ENCODE data around the gene DLG2.
"Not testable (repeated sequence)": the region's sequence is repeated elsewhere in the genome, so short reads cannot be mapped to it uniquely, and the experiment has no call there.

DLG2 gene

DNA sequence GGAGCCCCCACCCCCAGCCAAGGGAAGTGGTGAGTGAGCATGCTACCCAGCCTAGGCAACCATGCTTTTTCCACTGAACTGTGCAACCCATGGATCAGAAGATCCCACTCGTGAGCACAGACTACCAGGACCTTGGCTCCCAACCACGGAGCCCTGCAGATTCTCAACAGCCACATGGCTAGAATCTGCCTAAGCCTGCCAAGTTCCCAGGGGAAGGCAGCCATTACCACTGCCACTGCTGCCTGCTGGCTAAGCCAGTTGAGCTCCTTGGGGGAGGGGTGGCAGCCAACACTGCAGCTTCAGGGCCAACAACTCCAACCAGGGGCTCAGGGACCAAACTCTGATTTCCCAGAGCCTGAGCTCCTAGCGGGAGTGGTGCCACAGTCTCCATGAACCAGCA lies 195.8 kb downstream of the DLG2 start:
- DNase-seq: no peak

DNA sequence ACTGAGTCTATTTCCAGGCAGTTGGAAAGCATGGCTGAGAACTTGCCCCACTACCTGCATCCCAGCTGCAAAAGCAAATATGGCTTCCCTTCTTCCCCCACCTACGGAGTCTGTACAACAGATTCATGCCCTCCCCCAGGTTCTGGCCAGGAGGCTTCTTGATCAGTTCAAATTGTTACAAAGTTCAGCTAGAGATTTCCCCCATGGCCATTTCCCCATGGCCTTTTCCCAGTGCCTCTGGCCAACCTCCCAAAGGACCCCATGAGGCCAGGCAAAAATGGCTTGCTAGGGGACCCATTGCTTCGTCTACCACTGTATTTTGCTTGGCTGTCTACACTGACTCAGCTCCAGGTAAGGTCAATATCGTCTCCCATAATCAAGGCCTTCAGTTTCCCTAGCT lies 203.3 kb downstream of the DLG2 start:
- DNase-seq: no peak

DNA sequence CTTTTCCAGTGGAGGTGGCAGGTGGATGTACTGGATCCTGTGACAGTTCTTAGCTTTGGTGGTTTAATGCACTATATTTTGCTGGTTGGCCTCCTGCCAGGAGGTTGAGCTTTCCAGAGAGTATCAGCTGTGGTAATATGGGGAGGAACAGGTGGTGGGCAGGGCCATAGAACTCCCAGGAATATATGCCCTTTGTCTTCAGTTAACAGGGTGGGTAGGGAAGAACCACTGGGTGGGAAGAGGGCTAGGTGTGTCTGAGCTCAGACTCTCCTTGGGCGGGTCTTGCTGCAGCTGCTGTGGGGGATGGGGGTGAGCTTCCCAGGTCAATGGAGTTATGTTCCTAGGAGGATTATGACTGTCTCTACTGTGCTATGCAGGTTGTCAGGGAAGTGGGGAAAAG lies 203.8 kb downstream of the DLG2 start:
- no peak for DNase-seq

- no peak for DNase-seq
Observed at GRCh38 chr11:85414175-85414574, 213.0 kb downstream of the DLG2 start.

GRCh38 chr11:85407648-85408047 lies 219.5 kb downstream of the DLG2 start:
- DNase-seq: no peak

DNA sequence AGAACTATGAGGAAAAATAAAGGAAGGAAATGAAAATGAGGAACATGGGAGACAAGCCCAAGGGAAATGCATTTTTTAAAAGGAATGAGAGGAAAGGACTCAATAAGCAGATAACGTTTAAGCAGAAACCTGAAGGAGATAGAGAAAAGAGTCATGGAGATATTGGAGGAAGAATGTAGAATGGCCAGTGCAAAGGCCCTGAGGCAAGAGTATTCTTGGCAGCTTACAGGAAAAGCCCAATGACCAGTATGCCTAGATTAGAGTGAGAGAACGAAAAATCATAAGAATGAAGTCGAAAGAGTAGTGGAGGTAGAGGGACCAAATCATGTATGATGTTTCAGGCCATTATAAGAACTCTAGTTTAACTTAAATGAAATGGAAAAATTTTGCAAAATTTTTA lies 220.3 kb downstream of the DLG2 start:
- DNase-seq: no peak

DNA sequence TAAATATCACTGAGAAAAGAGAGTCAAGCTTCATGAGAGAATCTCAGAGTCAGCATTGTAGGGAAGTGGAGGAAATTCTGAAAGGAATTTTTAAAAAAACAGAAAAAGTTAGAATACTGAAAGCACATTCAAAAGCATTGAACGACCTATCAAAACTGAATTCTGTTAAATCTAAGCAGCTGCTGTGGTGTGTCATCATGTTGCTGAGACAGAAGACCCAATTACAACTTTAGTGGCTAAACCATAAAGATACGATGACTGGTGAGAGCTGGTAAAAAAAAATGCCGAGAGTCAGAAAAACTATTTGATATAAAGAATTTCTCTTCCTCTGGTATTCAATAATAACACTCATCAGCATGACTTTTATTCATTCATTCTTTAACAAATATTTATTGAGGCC lies 220.8 kb downstream of the DLG2 start:
- no peak for DNase-seq

DNA sequence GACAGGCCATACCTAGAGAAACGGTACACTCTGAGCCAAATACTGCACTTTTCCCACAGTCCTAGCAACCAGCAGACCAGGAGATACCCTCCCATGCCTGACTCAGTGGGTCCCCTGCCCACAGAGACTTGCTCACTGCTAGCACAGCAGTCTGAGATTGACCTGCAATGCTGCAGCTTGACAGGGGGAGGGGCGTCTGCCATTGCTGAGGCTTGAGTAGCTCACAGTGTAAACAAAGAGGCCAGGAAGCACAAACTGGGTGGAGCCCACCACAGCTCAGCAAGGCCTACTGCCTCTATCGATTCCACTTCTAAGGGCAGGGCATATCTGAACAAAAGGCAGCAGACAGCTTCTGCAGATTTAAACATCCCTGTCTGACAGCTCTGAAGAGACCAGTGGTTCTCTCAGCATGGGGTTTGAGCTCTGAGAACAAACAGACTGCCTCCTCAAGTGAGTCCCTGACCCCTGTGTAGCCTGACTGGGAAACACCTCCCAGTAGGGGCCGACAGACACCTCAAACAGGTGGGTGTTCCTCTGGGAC lies 231.6 kb downstream of the DLG2 start:
- DNase-seq: not testable (repeated sequence)

- DNase-seq: no peak
Observed at GRCh38 chr11:85394283-85394682, 232.9 kb downstream of the DLG2 start.

GRCh38 chr11:85391141-85391540 lies 236.0 kb downstream of the DLG2 start:
- DNase-seq: no peak

- no peak for DNase-seq
Observed at GRCh38 chr11:85385547-85385946, 241.6 kb downstream of the DLG2 start.

DNA sequence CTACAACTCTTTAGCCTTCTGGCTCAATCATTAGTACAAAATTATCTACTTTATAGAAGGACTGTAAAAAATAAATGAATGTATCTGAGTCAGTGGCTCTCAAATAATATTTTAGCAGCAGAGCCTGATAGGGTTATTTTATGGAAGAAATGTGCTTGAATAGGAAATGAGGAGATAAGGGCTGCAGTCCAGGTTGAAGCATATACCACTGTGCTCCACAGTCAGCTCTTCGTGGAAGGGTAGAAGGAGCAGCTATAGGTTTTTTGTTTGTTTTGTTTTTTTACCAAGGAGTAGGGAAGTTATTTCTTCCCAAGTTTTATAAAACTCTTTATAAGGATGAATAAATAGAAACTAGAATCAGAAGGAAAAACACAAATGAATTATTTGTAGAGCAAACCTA lies 242.0 kb downstream of the DLG2 start:
- DNase-seq: no peak

GRCh38 chr11:85379066-85379465 lies 248.1 kb downstream of the DLG2 start:
- no peak for DNase-seq

- DNase-seq: no peak
Observed at GRCh38 chr11:85377901-85378300, 249.2 kb downstream of the DLG2 start.

DNA sequence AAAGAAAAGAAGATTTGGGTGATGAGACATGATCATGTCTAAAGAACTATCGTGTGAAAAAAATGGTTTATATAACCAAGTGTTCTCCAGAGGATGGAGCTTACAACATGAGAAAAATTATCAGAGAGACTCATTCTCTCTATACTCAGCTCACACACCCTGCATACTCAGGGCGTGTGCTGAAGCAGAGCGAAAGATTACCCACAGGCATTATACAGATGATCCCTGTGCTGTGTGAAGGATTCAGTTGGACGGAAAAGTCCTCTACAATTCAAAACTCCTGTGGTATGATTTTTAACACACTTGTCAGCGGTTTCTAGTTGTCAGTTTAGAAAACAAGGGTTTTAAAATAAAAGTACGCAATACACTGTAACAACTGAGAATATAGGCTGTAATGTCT lies 267.3 kb downstream of the DLG2 start:
- DNase-seq: no peak

DNA sequence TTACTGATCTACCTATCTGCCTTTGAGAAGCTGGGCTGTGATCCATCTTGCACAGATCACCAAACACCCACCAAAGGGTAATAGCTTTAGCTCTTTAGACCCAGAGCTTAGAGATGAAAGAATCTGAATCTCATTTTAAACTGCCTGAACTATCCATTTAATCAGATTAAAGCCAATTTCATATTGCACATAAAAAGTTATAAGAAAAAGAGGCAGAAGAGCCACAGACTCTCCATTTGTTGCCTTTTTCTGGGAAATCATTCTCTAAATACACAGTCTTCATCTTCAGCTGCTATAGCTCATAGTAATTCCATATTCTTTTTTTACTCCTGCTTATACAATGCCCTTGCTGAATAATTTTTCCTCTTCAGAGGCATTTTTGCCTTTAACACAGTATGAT lies 271.2 kb downstream of the DLG2 start:
- no peak for DNase-seq

DNA sequence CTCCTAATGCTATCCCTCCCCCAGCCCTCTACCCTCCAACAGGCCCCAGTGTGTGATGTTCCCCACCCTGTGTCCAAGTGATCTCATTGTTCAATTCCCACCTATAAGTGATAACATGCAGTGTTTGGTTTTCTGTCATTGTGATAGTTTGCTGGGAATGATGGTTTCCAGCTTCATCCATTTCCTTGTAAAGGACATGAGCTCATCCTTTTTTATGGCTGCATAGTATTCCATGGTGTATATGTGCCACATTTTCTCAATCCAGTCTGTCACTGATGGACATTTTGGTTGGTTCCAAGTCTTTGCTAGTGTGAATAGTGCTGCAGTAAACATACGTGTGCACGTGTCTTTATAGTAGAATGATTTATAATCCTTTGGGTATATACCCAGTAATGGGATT lies 277.6 kb downstream of the DLG2 start:
- not testable (repeated sequence) for DNase-seq

DNA sequence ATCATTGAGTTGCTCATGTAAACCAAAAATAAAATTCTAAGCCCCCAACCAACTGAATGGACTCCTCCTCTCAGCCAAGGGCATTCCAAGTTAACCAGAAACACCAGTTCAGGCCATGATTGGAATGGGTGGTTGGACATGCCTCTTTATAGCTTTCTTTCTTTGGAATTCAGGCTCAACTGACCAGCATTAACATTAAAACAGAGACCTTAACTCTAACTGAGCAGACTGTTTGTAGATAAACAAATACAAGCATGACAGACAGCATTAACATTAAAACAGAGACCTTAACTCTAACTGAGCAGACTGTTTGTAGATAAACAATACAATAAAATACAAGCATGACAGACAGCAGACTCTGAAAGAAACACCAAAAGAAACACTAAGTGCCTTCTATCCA lies 278.2 kb downstream of the DLG2 start:
- DNase-seq: no peak

- DNase-seq: no peak
Observed at GRCh38 chr11:85347291-85347690, 279.9 kb downstream of the DLG2 start.

DNA sequence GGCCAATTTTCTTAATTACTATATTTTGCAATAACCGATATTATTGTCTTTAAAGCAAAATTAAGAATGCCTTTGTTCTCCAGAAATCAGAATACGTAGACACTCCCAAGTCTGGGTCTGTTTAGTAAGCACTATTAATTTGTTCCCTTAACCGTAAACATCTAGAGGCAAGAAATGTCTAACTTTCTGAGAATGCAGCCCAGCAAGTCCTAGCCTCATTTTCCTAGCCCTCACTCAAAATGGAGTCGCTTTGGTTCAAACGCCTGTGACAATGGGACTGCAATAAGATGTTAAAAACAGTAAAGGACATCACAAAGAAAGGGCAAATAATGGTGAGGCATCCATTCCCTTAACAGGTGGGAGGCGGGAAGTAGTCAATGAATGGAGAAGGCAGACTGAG lies 280.7 kb downstream of the DLG2 start:
- no peak for DNase-seq

DNA sequence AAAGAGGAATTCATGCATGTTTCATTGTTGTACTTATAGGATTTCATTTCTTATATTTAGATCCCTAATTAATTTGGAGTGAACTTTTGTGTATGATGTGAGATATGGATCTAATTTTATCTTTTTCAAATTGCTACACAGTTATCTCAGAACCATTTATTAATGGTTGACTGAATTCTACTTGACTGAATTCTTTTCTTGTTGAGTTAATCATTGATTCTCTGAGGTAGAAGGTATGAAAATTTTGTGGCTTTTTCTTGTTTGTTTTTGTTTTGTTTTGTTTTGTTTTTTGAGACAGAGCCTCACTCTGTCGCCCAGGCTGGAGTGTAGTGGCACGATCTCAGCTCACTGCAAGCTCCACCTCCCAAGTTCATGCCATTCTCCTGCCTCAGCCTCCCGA lies 286.3 kb downstream of the DLG2 start:
- not testable (repeated sequence) for DNase-seq

GRCh38 chr11:85318573-85318972 lies 308.6 kb downstream of the DLG2 start:
- peak; percentile 33 for DNase-seq

- DNase-seq: peak; percentile 42
Observed at GRCh38 chr11:85316967-85317366, 310.2 kb downstream of the DLG2 start.

- DNase-seq: peak; percentile 1
Observed at GRCh38 chr11:85313741-85314140, 313.4 kb downstream of the DLG2 start.

DNA sequence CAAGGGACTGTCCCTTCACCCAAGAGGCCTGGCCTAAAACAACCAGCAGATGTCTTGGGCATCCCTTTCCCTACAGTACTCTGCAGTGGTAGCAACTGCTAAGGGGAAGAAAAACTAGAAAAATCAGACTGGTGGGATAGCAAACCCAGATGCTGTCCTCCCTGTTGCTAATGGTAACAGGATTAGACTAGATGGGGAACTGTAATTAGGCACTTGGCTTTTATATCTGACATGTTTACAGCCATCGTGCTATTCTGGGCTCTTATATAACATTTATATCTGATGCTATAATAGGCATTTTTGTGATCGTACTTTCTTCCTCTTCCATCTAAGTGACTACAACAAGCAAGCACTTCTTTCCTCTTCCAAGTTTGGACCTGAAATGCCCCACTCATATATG lies 316.7 kb downstream of the DLG2 start:
- DNase-seq: no peak

DNA sequence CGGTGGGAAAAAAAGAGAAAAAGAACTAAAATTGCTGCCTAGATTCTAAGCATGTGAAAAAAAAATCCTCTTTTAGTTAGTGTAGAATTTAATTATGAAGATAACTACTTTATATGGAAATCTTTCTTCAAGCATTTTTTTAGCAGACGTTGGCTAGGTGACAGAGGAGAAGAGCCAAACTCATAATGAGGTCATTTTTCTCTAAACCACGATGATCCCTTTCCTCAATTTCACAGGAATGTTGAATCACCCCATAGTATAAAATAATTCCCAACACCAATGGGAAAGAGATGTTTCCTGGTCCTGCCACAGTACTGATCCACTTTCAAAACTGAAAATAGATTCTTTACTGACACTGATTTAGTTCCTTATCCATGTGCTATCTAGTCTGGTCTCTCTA lies 319.8 kb downstream of the DLG2 start:
- no peak for DNase-seq

Data from hematopoietic multipotent progenitor cell treated with erythropoietin and hydrocortisone succinate and interleukin-3 and kit ligand, for 4 days (in vitro differentiated cells).